GM20431 (cell line): ENCODE data around the gene WASL.

Experiments
- in situ Hi-C: fragments of 300-500 bp; cut with MseI, MboI; formaldehyde crosslinking; loops from one replicate; pipeline ENCODE4 v1.15.0; 2020; ENCODE audit warnings: low sequenced_read_pairs; ENCODE audit not compliant: unreplicated experiment

Gene WASL

GRCh38 chr7:123771256-123771655 lies 22.5 kb upstream of the WASL start:
- in situ Hi-C loops = no loop called here

DNA sequence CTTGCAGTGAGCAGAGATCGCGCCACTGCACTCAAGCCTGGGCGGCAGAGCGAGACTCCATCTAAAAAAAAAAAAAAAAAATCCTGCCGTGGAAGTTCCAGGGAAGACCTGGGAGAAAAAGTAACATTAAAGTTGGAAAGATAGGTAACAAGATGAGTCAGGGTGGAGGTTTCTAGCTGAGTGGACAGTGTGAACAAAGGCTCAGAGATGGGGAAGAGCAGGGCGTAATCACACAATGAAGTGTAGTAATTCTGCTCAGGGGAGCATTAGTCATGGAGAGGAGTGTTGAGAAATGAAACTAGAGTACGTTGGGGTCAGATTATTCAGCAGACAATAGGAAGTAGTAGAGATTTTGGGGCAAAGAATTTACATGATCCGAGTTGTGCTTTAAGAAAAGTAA lies 21.6 kb upstream of the WASL start:
- in situ Hi-C loops = no loop called here

- in situ Hi-C loops = no loop called here
These were observed 20.6 kb upstream of the WASL start for GRCh38 chr7:123769371-123769770.

- in situ Hi-C loops = no loop called here
These were observed 19.7 kb upstream of the WASL start for GRCh38 chr7:123768493-123768892.

DNA sequence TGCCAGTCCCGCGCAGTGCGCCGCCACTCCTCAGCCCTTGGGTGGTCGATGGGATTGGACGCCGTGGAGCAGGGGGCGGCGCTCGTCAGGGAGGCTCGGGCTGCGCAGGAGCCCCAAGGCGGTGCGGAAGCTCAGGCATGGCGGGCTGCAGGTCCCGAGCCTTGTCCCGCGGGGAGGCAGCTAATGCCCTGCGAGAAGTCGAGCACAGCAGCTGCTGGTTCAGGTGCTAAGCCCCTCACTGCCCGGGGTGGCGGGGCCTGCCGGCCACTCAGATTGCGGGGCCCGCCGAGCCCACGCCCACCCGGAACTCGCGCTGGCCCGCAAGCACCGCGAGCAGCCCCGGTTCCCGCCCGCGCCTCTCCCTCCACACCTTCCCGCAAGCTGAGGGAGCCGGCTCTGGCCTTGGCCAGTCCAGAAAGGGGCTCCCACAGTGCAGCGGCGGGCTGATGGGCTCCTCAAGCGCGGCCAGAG lies 14.4 kb upstream of the WASL start:
- in situ Hi-C loops = no loop called here

DNA sequence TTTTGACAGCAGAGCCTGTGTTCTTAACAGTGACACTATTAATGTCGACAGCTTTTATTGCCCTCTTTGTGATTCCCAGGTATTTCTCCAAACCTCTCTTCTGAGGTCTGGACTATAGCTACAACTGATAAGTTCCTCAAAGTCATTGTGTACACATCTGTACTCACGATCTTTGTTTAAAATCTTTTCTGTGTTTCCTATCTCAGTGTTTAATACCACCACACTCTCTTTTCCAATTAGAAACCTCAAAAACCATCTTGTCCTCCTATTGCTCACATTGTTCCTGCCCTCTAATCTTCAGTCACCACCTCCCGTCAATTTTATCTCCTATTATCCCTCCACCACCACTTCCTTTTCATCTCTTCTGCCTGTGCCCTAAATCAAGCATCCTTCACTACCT lies 12.9 kb upstream of the WASL start:
- in situ Hi-C loops = no loop called here

- in situ Hi-C loops = no loop called here
These were observed 8.3 kb upstream of the WASL start for GRCh38 chr7:123757095-123757494.

DNA sequence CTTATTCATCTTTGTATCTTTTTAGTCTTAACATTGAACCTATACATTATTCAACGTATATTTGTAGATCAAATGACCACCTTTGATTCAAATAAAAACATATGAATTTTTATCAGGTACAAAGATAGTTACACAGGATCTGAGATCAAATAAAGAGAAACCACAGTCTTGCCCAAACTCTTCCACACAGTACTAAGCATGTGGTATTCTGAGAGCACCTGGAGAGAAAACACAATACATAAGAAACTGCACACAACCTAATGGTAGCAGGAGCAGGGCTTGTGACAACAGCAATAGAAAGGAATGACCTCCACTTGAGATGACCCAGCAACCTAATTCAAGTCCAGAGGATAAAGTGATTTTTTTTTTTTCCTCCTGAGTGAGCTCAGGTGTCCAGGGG lies 6.5 kb upstream of the WASL start:
- in situ Hi-C loops = no loop called here

GRCh38 chr7:123754271-123754871 lies 5.6 kb upstream of the WASL start:
- in situ Hi-C loops = no loop called here

GRCh38 chr7:123752534-123752933 lies 3.7 kb upstream of the WASL start:
- in situ Hi-C loops = no loop called here

DNA sequence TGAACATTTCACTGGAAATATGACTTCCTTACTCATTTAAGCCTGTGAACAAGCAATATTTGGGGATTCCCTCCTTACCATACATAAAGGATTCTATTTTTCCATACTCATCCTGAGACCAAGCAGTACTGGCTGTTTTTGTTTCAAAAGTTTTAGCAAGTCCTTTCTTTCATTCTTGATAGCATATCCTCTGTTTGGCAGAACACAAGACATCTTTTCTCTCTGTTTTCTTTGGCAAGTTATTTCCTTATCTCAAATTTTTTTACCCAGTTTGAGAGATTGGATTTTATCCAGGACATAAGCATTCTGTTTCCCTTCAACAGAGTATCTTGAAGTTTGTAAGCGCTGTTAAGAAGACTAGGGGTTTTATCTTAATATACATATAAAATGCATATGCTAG lies 3.0 kb upstream of the WASL start:
- in situ Hi-C loops = no loop called here

GRCh38 chr7:123750389-123751230 lies 1.8 kb upstream of the WASL start:
- in situ Hi-C loops = no loop called here

GRCh38 chr7:123749537-123749857 lies 694 bp upstream of the WASL start:
- in situ Hi-C loops = no loop called here

DNA sequence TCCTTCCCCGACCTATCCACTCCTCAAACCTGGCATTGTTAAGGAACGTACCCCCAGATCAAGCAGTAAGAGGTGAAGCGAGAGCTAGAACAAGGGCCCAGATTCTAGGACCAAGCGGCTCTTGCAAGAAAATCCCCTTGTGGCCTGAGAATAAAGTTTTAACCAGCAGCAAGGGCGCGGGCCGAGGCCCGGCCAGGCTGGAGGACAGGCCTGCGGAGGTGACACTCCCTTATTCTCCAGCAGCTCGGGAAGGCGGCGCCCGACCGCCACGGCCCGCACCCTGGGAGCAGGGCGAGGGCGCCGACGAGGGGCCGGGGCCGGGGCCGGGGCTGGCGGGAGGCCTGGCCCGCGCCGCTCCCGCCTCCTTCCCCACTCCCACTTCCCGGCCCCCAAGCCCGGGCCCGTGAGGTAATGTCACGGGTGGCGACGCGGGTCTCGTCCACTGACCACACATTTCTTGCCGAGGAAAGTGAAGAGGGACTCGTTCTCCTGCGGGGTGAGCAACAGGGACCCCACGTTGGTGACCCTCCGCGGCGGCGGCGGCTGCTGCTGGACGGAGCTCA lies 551 bp downstream of the WASL start:
- in situ Hi-C loops = no loop called here

DNA sequence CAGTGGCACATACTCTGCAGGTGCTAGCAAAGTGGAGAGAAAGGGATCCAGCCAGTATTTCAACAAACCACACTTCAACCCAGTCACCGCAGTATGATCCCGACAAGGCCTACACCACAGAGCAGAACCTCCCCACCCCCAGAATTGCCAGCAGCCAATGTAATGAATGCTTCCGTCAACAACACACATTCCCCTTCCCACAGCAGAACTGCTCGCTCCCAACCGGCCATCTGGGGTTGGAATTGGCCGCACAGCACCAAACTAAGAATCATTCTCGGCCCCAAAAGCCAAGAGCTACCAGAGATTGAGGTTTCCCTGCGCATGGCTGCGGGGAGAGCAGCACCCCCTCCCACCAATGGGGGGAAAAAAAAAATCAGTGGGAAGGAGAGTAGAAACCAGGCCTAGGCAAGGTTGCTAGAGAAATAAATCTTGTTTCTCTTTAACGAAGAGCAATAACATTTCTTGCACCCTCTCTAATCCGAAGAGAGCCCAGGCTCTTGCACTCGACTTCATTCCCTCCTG lies 1.1 kb downstream of the WASL start:
- in situ Hi-C loops = no loop called here

DNA sequence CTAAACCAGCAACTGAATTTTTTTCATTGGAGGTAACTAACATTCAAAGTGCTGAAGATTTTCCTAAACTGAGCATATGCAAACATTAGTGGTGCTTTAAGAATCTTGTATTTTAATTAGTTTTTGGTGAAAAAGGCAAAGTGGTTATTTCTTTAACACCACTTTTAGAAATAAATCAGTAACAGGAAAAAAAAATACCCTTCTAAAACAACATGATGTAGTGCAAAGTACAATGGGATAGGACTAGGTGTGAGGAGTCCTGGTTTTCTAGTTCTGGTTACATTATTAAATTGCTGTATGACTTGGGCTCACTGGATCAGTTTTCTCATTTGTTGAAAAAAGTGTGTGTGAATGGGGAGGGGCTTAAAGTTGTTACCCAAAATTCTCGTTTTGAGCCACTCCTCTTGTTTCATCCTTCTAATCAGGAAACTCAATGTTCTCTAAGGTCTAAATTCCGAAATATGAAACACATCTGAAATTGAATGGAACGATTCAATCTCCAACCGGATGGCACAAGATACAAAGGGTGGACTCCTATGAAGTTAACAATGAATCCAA lies 1.8 kb downstream of the WASL start:
- in situ Hi-C loops = no loop called here

- in situ Hi-C loops = no loop called here
These were observed 2.7 kb downstream of the WASL start for GRCh38 chr7:123746055-123746454.

- in situ Hi-C loops = no loop called here
These were observed 3.4 kb downstream of the WASL start for GRCh38 chr7:123745437-123745836.

DNA sequence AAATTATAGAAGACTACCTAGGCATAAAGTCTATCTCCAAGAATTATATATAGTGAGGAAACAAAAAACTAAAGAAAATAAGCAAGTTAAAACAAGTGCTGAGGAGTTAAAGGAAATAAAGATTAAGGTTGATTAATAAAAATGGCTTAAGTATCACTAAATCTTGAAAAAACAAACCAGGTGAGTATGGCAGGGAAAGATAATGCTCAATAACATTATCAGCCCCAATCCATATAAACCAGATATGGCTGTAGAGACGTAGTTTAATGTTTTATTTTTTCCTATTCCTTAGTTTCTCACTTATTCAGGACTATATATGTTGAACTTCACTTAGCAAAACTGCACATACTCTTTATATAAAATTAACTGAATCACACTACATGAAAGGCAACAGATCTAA lies 4.4 kb downstream of the WASL start:
- in situ Hi-C loops = no loop called here

- in situ Hi-C loops = no loop called here
These were observed 6.9 kb downstream of the WASL start for GRCh38 chr7:123741940-123742339.

DNA sequence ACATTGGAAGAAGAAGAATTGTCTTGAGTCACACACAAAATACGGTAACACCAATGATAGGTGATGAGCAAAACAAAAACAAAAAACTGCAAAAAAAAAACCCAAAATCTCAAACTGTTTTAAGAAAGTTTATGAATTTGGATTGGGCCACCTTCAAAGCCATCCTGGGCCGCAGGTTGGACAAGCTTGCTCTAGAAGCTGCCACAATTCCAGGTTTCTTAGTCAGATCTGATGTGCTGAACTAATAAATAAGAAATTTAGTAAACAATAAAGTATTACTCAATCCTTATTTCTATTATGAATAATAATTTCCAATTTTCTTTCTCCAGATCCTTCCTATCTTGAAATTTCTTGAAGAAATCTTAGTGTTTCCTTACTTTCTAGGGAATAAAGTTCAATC lies 10.0 kb downstream of the WASL start:
- in situ Hi-C loops = no loop called here
